Raji (cell line): ENCODE measurements around the gene FYN.

Experiments
- POLR2A ChIP-seq: IDR thresholded peaks from 2 replicates; pipeline ENCODE4 v1.6.1; 2011; ENCODE audit warnings: low read depth, low read length, control low read depth; ENCODE audit not compliant: insufficient read depth

FYN gene

GRCh38 chr6:111720931-111721496 is 152.2 kb downstream of the FYN start:
- no peak for TF ChIP-seq POLR2A

GRCh38 chr6:111718990-111719389 is 154.3 kb downstream of the FYN start:
- TF ChIP-seq POLR2A = no peak

- TF ChIP-seq POLR2A = no peak
These were observed 154.9 kb downstream of the FYN start for GRCh38 chr6:111718326-111718725.

GRCh38 chr6:111717621-111718020 is 155.6 kb downstream of the FYN start:
- TF ChIP-seq POLR2A = no peak

- no peak for TF ChIP-seq POLR2A
These were observed 156.9 kb downstream of the FYN start for GRCh38 chr6:111716325-111716724.

GRCh38 chr6:111715321-111715720 is 157.9 kb downstream of the FYN start:
- TF ChIP-seq POLR2A = no peak

GRCh38 chr6:111714416-111715270 is 158.6 kb downstream of the FYN start:
- TF ChIP-seq POLR2A = no peak

- TF ChIP-seq POLR2A = no peak
These were observed 159.4 kb downstream of the FYN start for GRCh38 chr6:111713811-111714210.

- TF ChIP-seq POLR2A = no peak
These were observed 160.0 kb downstream of the FYN start for GRCh38 chr6:111713236-111713635.

- no peak for TF ChIP-seq POLR2A
These were observed 161.1 kb downstream of the FYN start for GRCh38 chr6:111711984-111712752.

GRCh38 chr6:111711476-111711875 is 161.8 kb downstream of the FYN start:
- TF ChIP-seq POLR2A = no peak

GRCh38 chr6:111710911-111711310 is 162.3 kb downstream of the FYN start:
- TF ChIP-seq POLR2A = no peak

GRCh38 chr6:111710439-111710838 is 162.8 kb downstream of the FYN start:
- TF ChIP-seq POLR2A = no peak

- TF ChIP-seq POLR2A = no peak
These were observed 163.4 kb downstream of the FYN start for GRCh38 chr6:111709615-111710398.

- no peak for TF ChIP-seq POLR2A
These were observed 164.1 kb downstream of the FYN start for GRCh38 chr6:111709201-111709600.
